Spleen (tissue), 11 donors: Measurements from ENCODE around the gene DTWD2. TPM values are rescaled to one million over a fixed set of nuclear protein-coding genes. Genes with fewer than 3 reads are reported as not detected.
A peak's percentile ranks its signal among the peaks of the same experiment; 100 is the strongest.

ENCODE experiments used
- DNase-seq: peaks from one replicate; pipeline ENCODE4 v3.0.0-alpha.2; 2020
- H3K27ac ChIP-seq, 8 donors: fragments of 200-600 bp; sonication (generic) in 7 of 8; 1 replicate in 4 of 8; 2 replicates in 4 of 8; pipeline versions ENCODE4 v1.5.0 to v1.8.0; 2016 to 2021; ENCODE audit warnings: inconsistent platforms in 4 of 8, mild to moderate bottlenecking in 4 of 8, moderate library complexity in 1 of 8
- H3K27me3 ChIP-seq, 7 donors: fragments of 200-600 bp; sonication (generic) in 6 of 7; replicated peaks in 1 of 7; 1 replicate in 4 of 7; 2 replicates in 3 of 7; pipeline versions ENCODE4 v1.5.0 to v1.8.0; 2016 to 2021; ENCODE audit warnings: inconsistent platforms in 3 of 7, mild to moderate bottlenecking in 1 of 7
- H3K36me3 ChIP-seq, 6 donors: fragments of 200-600 bp; sonication (generic) in 5 of 6; 1 replicate in 4 of 6; 2 replicates in 2 of 6; pipeline versions ENCODE4 v1.5.0 to v1.8.0; 2016 to 2021; ENCODE audit warnings: inconsistent platforms in 2 of 6
- H3K4me1 ChIP-seq, 6 donors: fragments of 200-600 bp; sonication (generic) in 5 of 6; 1 replicate in 3 of 6; 2 replicates in 3 of 6; pipeline versions ENCODE4 v1.5.0 to v1.8.0; 2016 to 2021; ENCODE audit warnings: inconsistent platforms in 3 of 6
- H3K4me3 ChIP-seq, 8 donors: fragments of 200-600 bp; sonication (generic) in 7 of 8; 1 replicate in 4 of 8; 2 replicates in 4 of 8; pipeline versions ENCODE4 v1.5.0 to v1.8.0; 2016 to 2021; ENCODE audit warnings: inconsistent platforms in 4 of 8, mild to moderate bottlenecking in 4 of 8, moderate library complexity in 2 of 8
- H3K9me3 ChIP-seq, 8 donors: fragments of 200-600 bp; sonication (generic) in 7 of 8; 1 replicate in 4 of 8; 2 replicates in 4 of 8; pipeline versions ENCODE4 v1.5.0 to v1.8.0; 2016 to 2021; ENCODE audit warnings: inconsistent platforms in 4 of 8
- CTCF ChIP-seq, 11 experiments: fragments of 200-600 bp in 7 of 11; fragments of 450-650 bp in 4 of 11; sonication (generic) in 4 of 11; IDR thresholded peaks in 8 of 11; conservative IDR thresholded peaks in 3 of 11; 1 replicate in 7 of 11; 2 replicates in 4 of 11; pipeline versions ENCODE4 v1.4.0 to v1.8.0; 2016 to 2021; ENCODE audit warnings: antibody characterized with exemption in 11 of 11, inconsistent platforms in 4 of 11, mild to moderate bottlenecking in 1 of 11
- POLR2A ChIP-seq, 3 donors: fragments of 450-650 bp; IDR thresholded peaks; one replicate each; pipeline ENCODE4 v1.5.1; 2017; ENCODE audit warnings: antibody characterized with exemption in 3 of 3, mild to moderate bottlenecking in 1 of 3
- POLR2AphosphoS5 ChIP-seq, 3 donors: sonication (generic); formaldehyde crosslinking; IDR thresholded peaks; one replicate each; pipeline ENCODE4 v1.5.1; 2017; ENCODE audit warnings: antibody characterized with exemption in 3 of 3
- WGBS, 5 donors: extraction: QIAGEN DNeasy Blood & Tissue Kit in 3 of 5; methylation state at CpG; one replicate each; pipeline versions ENCODE4 v1.1.5 to v1.1.7; 2013 to 2018; 5-methylcytosine and 5-hydroxymethylcytosine counted together
- intact Hi-C: fragments of 100-400 bp; cut with DNase I; formaldehyde crosslinking; loops from one replicate; pipeline ENCODE4 v1.15.0; 2023; ENCODE audit warnings: low total_unique reads
- polyA plus RNA-seq, 3 donors: library from polyadenylated mRNA; stranded (reverse); fragments of 200-250 nt; gene quantifications; one replicate each; pipeline ENCODE4 v1.2.1, GENCODE V29; 2013
- total RNA-seq, 7 donors: library from RNA; depleted of rRNA in 3 of 7; stranded (reverse); fragments of >200 nt in 3 of 7; fragmentation: NEBNext Ultra II Directional in 4 of 7; extraction: Animal tissue kit (Norgen Biotek cat#: 25700) in 4 of 7; gene quantifications; one replicate each; pipeline versions ENCODE4 v1.1.0 to v1.2.1, GENCODE V29; 2016 to 2021
- donor health status: healthy with polysubstance abuse.
- donor health status: DM: no; HTN: no; CAD: no; lungs with moderate emphysema.
- donor health status: DM: no; HTN: no; CAD: no.
- donor health status: Bipolar disorder and iron deficiency.
- donor health status: healthy.
- donor health status: DM: no; HTN: no; CAD: no.
- donor health status: DM: yes; HTN: yes; CAD: no.

Gene DTWD2
- total and polyA plus RNA-seq, 10 donors: 1.2 to 25.5 (median 8.6) TPM

DNA sequence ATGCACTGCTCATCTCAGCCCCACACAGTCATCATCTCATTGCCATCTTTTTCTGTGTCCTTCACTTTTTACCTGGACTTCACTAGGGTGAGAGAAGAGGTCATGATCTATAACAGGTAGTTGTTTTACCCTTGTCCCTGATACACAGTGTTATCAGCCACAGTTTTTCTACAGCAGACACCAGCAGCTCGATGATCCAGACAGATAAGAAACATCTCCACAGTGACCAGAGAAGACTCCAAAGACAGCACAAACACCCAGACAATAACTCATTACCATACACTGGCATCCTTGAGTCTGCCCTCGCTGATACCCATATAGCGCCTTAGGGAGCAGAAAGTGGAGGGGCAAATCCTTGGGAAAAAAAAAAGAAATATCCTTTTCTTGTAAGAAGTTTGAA is 194.1 kb downstream of the DTWD2 start:
- no peaks in the 10 kb centered on the region for H3K36me3 ChIP-seq
- H3K9me3 ChIP-seq: no peaks in the 10 kb centered on the region
- H3K4me3 ChIP-seq: no peak overlapping the region
- H3K27me3 ChIP-seq: no peaks in the 10 kb centered on the region
- 86 to 91% (median 88%) methylated on average over 3 of the region's 3 CpGs for WGBS, 5 donors
- H3K4me1 ChIP-seq: peaks cover 0 to 8% (median 5%) of the 10 kb centered on the region in 6 donors
- H3K27ac ChIP-seq: no peak overlapping the region
- TF ChIP-seq POLR2AphosphoS5 (IDR thresholded peaks at IDR 0.05): no peak
- TF ChIP-seq POLR2A (IDR thresholded peaks at IDR 0.05): no peak
- TF ChIP-seq CTCF (IDR thresholded peaks at IDR 0.05 in 8 of 11, conservative IDR thresholded peaks at IDR 0.05 in 3 of 11): no peak
- DNase-seq: no peak
- intact Hi-C loops: loop anchor here (5.0 kb wide), 1 partner anchor 1342 kb away; no protein-coding TSS in a partner anchor

DNA sequence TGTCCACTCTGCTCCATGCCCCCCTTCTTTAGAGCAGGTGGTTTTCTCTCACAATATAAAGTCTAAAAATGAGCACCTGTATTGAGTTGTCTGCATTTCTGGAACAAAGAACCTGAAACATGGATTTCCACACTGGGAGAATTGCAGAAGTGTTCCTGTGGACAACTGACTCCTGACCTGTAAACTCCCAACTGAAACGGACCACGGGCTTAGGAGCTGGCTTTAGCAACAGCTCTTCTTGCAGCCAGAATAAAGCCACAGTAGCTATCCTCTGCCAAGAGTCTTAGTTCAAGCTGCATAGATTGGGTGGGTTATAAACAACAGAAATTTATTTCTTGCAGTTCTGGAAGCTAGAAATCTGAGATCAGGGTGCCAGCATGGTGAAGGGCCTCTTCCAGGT is 194.7 kb downstream of the DTWD2 start:
- TF ChIP-seq POLR2A (IDR thresholded peaks at IDR 0.05) (no peak), POLR2AphosphoS5 (IDR thresholded peaks at IDR 0.05) (no peak), CTCF (IDR thresholded peaks at IDR 0.05 in 8 of 11, conservative IDR thresholded peaks at IDR 0.05 in 3 of 11) (no peak)
- no peak overlapping the region for H3K4me3 ChIP-seq
- intact Hi-C loops: loop anchor here (5.0 kb wide), 1 partner anchor 1341 kb away; no protein-coding TSS in a partner anchor
- DNase-seq: no peak
- H3K4me1 ChIP-seq: peaks cover 0 to 8% (median 5%) of the 10 kb centered on the region in 6 donors
- no peaks in the 10 kb centered on the region for H3K36me3 ChIP-seq
- H3K9me3 ChIP-seq: no peaks in the 10 kb centered on the region
- 46 to 86% (median 74%) methylated on average over 2 of the region's 2 CpGs for WGBS, 5 donors
- H3K27ac ChIP-seq: no peak overlapping the region
- no peaks in the 10 kb centered on the region for H3K27me3 ChIP-seq

DNA sequence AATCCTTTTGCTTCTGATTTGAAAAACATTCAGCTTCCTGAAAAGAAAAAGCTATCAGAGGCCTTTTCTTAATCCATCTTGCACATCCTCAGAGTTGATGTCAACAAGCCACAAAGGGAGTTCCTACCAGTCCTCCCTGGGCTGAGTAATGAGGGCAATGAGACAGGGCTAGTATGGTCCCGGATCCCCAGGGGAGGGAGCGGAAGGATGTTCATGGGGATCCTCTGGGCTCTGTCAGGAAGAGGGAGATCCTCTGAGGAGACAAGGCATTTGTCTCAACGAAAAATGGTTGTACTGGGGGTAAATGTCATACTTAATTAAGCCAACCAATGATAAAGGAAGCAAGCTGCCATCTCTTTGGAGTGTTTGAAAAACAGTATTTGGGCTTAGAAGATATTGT is 195.3 kb downstream of the DTWD2 start:
- Histone ChIP-seq H3K36me3 (no peaks in the 10 kb centered on the region), H3K27ac (no peak overlapping the region), H3K4me1 (peaks cover 0 to 8% (median 5%) of the 10 kb centered on the region in 6 donors), H3K9me3 (no peaks in the 10 kb centered on the region), H3K27me3 (no peaks in the 10 kb centered on the region), H3K4me3 (no peak overlapping the region)
- intact Hi-C loops: loop anchor here (5.0 kb wide), 1 partner anchor 1341 kb away; no protein-coding TSS in a partner anchor
- no peak for DNase-seq
- WGBS, 5 donors: 71 to 83% (median 77%) methylated on average over 3 of the region's 3 CpGs
- no peak for TF ChIP-seq POLR2A (IDR thresholded peaks at IDR 0.05)
- no peak for TF ChIP-seq CTCF (IDR thresholded peaks at IDR 0.05 in 8 of 11, conservative IDR thresholded peaks at IDR 0.05 in 3 of 11)
- TF ChIP-seq POLR2AphosphoS5 (IDR thresholded peaks at IDR 0.05): no peak

DNA sequence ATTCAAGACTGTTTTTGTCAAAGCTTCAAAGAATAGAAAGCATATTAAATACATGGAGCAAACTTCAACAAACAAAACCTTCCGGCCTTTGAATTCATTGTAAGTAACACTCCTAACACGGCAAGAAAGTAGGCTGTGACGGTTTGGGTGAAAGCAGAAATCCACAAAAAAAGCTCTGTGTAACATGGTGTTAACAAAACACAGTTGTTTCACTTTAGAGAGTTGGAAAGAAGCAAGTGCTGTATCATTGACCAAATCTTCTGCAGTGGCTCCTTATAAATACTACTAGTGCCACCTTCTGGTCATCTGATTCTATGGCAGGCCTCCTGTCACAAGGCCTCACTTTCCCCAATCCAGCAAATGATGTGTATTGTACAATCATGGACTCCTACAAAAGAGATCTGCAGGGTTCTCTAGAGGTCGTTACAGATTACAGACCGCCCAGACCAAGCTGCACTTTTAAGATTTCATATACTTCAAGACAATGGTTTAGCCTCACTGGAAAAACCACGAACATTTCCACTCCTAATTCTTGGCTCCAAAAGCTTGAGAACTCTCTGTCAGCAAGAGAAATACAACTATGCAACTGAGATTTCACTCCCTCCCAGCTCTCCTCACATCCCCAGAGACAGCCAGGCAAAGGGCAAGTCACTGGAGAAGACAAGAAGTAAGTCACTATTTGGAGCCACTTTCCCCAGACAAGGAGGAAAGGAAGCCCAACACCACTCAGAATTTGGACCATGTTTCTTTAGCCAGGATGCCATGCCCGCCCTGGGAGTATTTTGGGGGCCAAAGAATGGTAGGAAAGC is 196.2 kb downstream of the DTWD2 start:
- intact Hi-C loops: loop anchor here (5.0 kb wide), 1 partner anchor 1340 kb away; no protein-coding TSS in a partner anchor
- Histone ChIP-seq H3K36me3 (no peaks in the 10 kb centered on the region), H3K27me3 (no peaks in the 10 kb centered on the region), H3K27ac (peak overlapping the region in 1 of 8 donors; percentile 6), H3K4me3 (peak overlapping the region in 1 of 8 donors; percentile 17), H3K4me1 (peaks cover 0 to 8% (median 5%) of the 10 kb centered on the region in 6 donors), H3K9me3 (no peaks in the 10 kb centered on the region)
- TF ChIP-seq CTCF (IDR thresholded peaks at IDR 0.05 in 8 of 11, conservative IDR thresholded peaks at IDR 0.05 in 3 of 11) (peak; percentile 21 to 82 (median 64)), POLR2AphosphoS5 (IDR thresholded peaks at IDR 0.05) (no peak)
- DNase-seq: no peak
- 38 to 46% (median 44%) methylated on average over 7 of the region's 7 CpGs for WGBS, 5 donors
